Measurements from ENCODE around the gene PYGL.

Gene PYGL

GRCh38 chr14:50967790-50968189 is 23.5 kb upstream of the PYGL start:
- Histone ChIP-seq H3K4me1 (ENCODE audit: control insufficient read depth, insufficient read depth, low read depth, low read length) (peaks cover 5% of the 10 kb centered on the region), H2AK5ac (ENCODE audit: low read length, severe bottlenecking) (no peak overlapping the region), H3K27me3 (ENCODE audit: control insufficient read depth in 1 of 2, insufficient read depth in 1 of 2, low read length in 2 of 2) (no peaks in the 10 kb centered on the region), H3K9ac (ENCODE audit: low read length) (no peak overlapping the region), H3K4me2 (ENCODE audit: low read length, poor library complexity, severe bottlenecking) (no peak overlapping the region), H3K14ac (ENCODE audit: low read length in 2 of 2) (no peak overlapping the region), H3K4me3 (ENCODE audit: insufficient read depth in 1 of 2, low read depth in 1 of 2, low read length in 2 of 2) (no peak overlapping the region), H3K9me3 (ENCODE audit: control insufficient read depth, low read length) (no peaks in the 10 kb centered on the region), H4K91ac (ENCODE audit: low read length) (no peak overlapping the region), H3K4ac (ENCODE audit: low read depth in 1 of 2, low read length in 2 of 2) (no peak overlapping the region), H3K79me1 (replicated peaks; ENCODE audit: low read length, poor library complexity, severe bottlenecking) (no peaks in the 10 kb centered on the region), H2BK5ac (ENCODE audit: low read depth, low read length, poor library complexity, severe bottlenecking) (no peak overlapping the region), H2BK12ac (ENCODE audit: low read length in 2 of 2) (no peak overlapping the region), H4K8ac (ENCODE audit: low read length) (no peak overlapping the region), H2BK15ac (ENCODE audit: low read depth, poor library complexity, severe bottlenecking) (no peak overlapping the region), H3K18ac (ENCODE audit: low read depth in 1 of 2, low read length in 2 of 2) (no peak overlapping the region), H3K27ac (ENCODE audit: low read length, poor library complexity, severe bottlenecking) (no peak overlapping the region), H2BK120ac (ENCODE audit: low read depth, low read length) (no peak overlapping the region), H3K23ac (ENCODE audit: low read length in 2 of 2) (no peak overlapping the region), H2AFZ (ENCODE audit: low read depth, low read length) (no peak overlapping the region), H3K36me3 (ENCODE audit: control insufficient read depth in 1 of 2, insufficient read depth in 2 of 2, low read depth in 1 of 2, low read length in 2 of 2) (no peaks in the 10 kb centered on the region)
- DNase-seq = no peak
- 60% methylated on average over 2 of the region's 2 CpGs for WGBS

GRCh38 chr14:50967103-50967502 is 22.8 kb upstream of the PYGL start:
- no peak overlapping the region for H2BK120ac ChIP-seq (ENCODE audit: low read depth, low read length)
- 55% methylated on average over 3 of the region's 3 CpGs for WGBS
- no peak overlapping the region for H3K18ac ChIP-seq (ENCODE audit: low read depth in 1 of 2, low read length in 2 of 2)
- H2BK15ac ChIP-seq (ENCODE audit: low read depth, poor library complexity, severe bottlenecking) = no peak overlapping the region
- DNase-seq = no peak
- no peak overlapping the region for H3K4me2 ChIP-seq (ENCODE audit: low read length, poor library complexity, severe bottlenecking)
- H3K4me1 ChIP-seq (ENCODE audit: control insufficient read depth, insufficient read depth, low read depth, low read length) = peaks cover 5% of the 10 kb centered on the region
- no peak overlapping the region for H4K8ac ChIP-seq (ENCODE audit: low read length)
- no peaks in the 10 kb centered on the region for H3K36me3 ChIP-seq (ENCODE audit: control insufficient read depth in 1 of 2, insufficient read depth in 2 of 2, low read depth in 1 of 2, low read length in 2 of 2)
- H3K27me3 ChIP-seq (ENCODE audit: control insufficient read depth in 1 of 2, insufficient read depth in 1 of 2, low read length in 2 of 2) = no peaks in the 10 kb centered on the region
- no peak overlapping the region for H2AK5ac ChIP-seq (ENCODE audit: low read length, severe bottlenecking)
- H3K23ac ChIP-seq (ENCODE audit: low read length in 2 of 2) = no peak overlapping the region
- H3K4me3 ChIP-seq (ENCODE audit: insufficient read depth in 1 of 2, low read depth in 1 of 2, low read length in 2 of 2) = no peak overlapping the region
- no peaks in the 10 kb centered on the region for H3K79me1 ChIP-seq (replicated peaks; ENCODE audit: low read length, poor library complexity, severe bottlenecking)
- H2AFZ ChIP-seq (ENCODE audit: low read depth, low read length) = no peak overlapping the region
- no peak overlapping the region for H2BK12ac ChIP-seq (ENCODE audit: low read length in 2 of 2)
- no peaks in the 10 kb centered on the region for H3K9me3 ChIP-seq (ENCODE audit: control insufficient read depth, low read length)
- no peak overlapping the region for H2BK5ac ChIP-seq (ENCODE audit: low read depth, low read length, poor library complexity, severe bottlenecking)
- no peak overlapping the region for H3K27ac ChIP-seq (ENCODE audit: low read length, poor library complexity, severe bottlenecking)
- H3K4ac ChIP-seq (ENCODE audit: low read depth in 1 of 2, low read length in 2 of 2) = no peak overlapping the region
- no peak overlapping the region for H3K9ac ChIP-seq (ENCODE audit: low read length)
- H3K14ac ChIP-seq (ENCODE audit: low read length in 2 of 2) = no peak overlapping the region
- H4K91ac ChIP-seq (ENCODE audit: low read length) = no peak overlapping the region

- H2BK5ac ChIP-seq (ENCODE audit: low read depth, low read length, poor library complexity, severe bottlenecking) = no peak overlapping the region
- WGBS = 18% methylated on average over 5 of the region's 5 CpGs
- peak; percentile 92 for DNase-seq
These were observed 20.6 kb upstream of the PYGL start for GRCh38 chr14:50964683-50965390.

GRCh38 chr14:50963919-50964318 is 19.6 kb upstream of the PYGL start:
- H2BK15ac ChIP-seq (ENCODE audit: low read depth, poor library complexity, severe bottlenecking) = no peak overlapping the region
- no peak overlapping the region for H4K91ac ChIP-seq (ENCODE audit: low read length)
- H4K8ac ChIP-seq (ENCODE audit: low read length) = no peak overlapping the region
- H3K18ac ChIP-seq (ENCODE audit: low read depth in 1 of 2, low read length in 2 of 2) = no peak overlapping the region
- H3K36me3 ChIP-seq (ENCODE audit: control insufficient read depth in 1 of 2, insufficient read depth in 2 of 2, low read depth in 1 of 2, low read length in 2 of 2) = no peaks in the 10 kb centered on the region
- no peak overlapping the region for H3K4ac ChIP-seq (ENCODE audit: low read depth in 1 of 2, low read length in 2 of 2)
- no peak overlapping the region for H3K23ac ChIP-seq (ENCODE audit: low read length in 2 of 2)
- H3K27me3 ChIP-seq (ENCODE audit: control insufficient read depth in 1 of 2, insufficient read depth in 1 of 2, low read length in 2 of 2) = no peaks in the 10 kb centered on the region
- no peak overlapping the region for H2BK120ac ChIP-seq (ENCODE audit: low read depth, low read length)
- DNase-seq = no peak
- H3K4me1 ChIP-seq (ENCODE audit: control insufficient read depth, insufficient read depth, low read depth, low read length) = peaks cover 9% of the 10 kb centered on the region
- H2AFZ ChIP-seq (ENCODE audit: low read depth, low read length) = no peak overlapping the region
- no peak overlapping the region for H2BK12ac ChIP-seq (ENCODE audit: low read length in 2 of 2)
- H3K79me1 ChIP-seq (replicated peaks; ENCODE audit: low read length, poor library complexity, severe bottlenecking) = no peaks in the 10 kb centered on the region
- no peak overlapping the region for H3K4me3 ChIP-seq (ENCODE audit: insufficient read depth in 1 of 2, low read depth in 1 of 2, low read length in 2 of 2)
- no peaks in the 10 kb centered on the region for H3K9me3 ChIP-seq (ENCODE audit: control insufficient read depth, low read length)
- no peak overlapping the region for H2AK5ac ChIP-seq (ENCODE audit: low read length, severe bottlenecking)
- no peak overlapping the region for H3K14ac ChIP-seq (ENCODE audit: low read length in 2 of 2)
- WGBS = 95% methylated on average over 5 of the region's 5 CpGs
- no peak overlapping the region for H3K4me2 ChIP-seq (ENCODE audit: low read length, poor library complexity, severe bottlenecking)
- H2BK5ac ChIP-seq (ENCODE audit: low read depth, low read length, poor library complexity, severe bottlenecking) = no peak overlapping the region
- H3K27ac ChIP-seq (ENCODE audit: low read length, poor library complexity, severe bottlenecking) = peak overlapping the region; percentile 68
- no peak overlapping the region for H3K9ac ChIP-seq (ENCODE audit: low read length)

More at GRCh38 chr14:50964683-50965390, 20.6 kb upstream of the PYGL start:
- no peak overlapping the region for H3K9ac ChIP-seq (ENCODE audit: low read length)
- H3K4me3 ChIP-seq (ENCODE audit: insufficient read depth in 1 of 2, low read depth in 1 of 2, low read length in 2 of 2) = no peak overlapping the region
- no peak overlapping the region for H4K91ac ChIP-seq (ENCODE audit: low read length)
- no peak overlapping the region for H3K14ac ChIP-seq (ENCODE audit: low read length in 2 of 2)
- H3K4me2 ChIP-seq (ENCODE audit: low read length, poor library complexity, severe bottlenecking) = no peak overlapping the region
- peak overlapping the region in 1 of 2 experiments; percentile 32 for H2BK12ac ChIP-seq (ENCODE audit: low read length in 2 of 2)
- H3K4ac ChIP-seq (ENCODE audit: low read depth in 1 of 2, low read length in 2 of 2) = no peak overlapping the region
- H2BK120ac ChIP-seq (ENCODE audit: low read depth, low read length) = no peak overlapping the region
- H3K18ac ChIP-seq (ENCODE audit: low read depth in 1 of 2, low read length in 2 of 2) = no peak overlapping the region
- H4K8ac ChIP-seq (ENCODE audit: low read length) = no peak overlapping the region
- peak overlapping the region; percentile 68 for H3K27ac ChIP-seq (ENCODE audit: low read length, poor library complexity, severe bottlenecking)
- H3K36me3 ChIP-seq (ENCODE audit: control insufficient read depth in 1 of 2, insufficient read depth in 2 of 2, low read depth in 1 of 2, low read length in 2 of 2) = no peaks in the 10 kb centered on the region
- no peak overlapping the region for H3K23ac ChIP-seq (ENCODE audit: low read length in 2 of 2)
- no peak overlapping the region for H2AFZ ChIP-seq (ENCODE audit: low read depth, low read length)
- H3K9me3 ChIP-seq (ENCODE audit: control insufficient read depth, low read length) = no peaks in the 10 kb centered on the region
- H2AK5ac ChIP-seq (ENCODE audit: low read length, severe bottlenecking) = no peak overlapping the region
- no peaks in the 10 kb centered on the region for H3K27me3 ChIP-seq (ENCODE audit: control insufficient read depth in 1 of 2, insufficient read depth in 1 of 2, low read length in 2 of 2)
- H2BK15ac ChIP-seq (ENCODE audit: low read depth, poor library complexity, severe bottlenecking) = no peak overlapping the region
- peaks cover 9% of the 10 kb centered on the region for H3K4me1 ChIP-seq (ENCODE audit: control insufficient read depth, insufficient read depth, low read depth, low read length)
- H3K79me1 ChIP-seq (replicated peaks; ENCODE audit: low read length, poor library complexity, severe bottlenecking) = no peaks in the 10 kb centered on the region
